ENCODE measurements around the gene OR1L6. TPM values are rescaled to one million over a fixed set of nuclear protein-coding genes. Genes with fewer than 3 reads are reported as not detected.

OR1L6 gene
- total RNA-seq: not detected in 2 replicates

DNA sequence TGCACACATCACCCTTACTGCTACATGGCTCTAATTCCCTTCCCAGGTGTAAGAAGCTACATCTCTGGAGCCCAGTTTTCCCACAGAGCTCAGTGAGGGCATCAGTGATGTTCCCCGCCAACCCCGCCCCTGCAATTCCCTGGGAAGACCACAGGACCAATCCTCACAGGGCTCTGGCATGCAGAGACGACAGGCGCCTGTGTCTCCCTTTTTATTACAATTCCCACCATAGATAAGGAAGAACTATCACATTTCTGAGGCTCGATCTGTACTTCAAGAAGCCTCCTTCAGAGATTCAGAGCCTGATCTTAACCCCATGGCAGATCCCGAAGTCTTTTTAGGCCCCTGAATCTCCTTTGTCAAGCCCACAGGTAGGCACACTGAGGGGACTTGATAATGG is at the start of gene OR1L6:
Gene OR1L6, plus strand, starts transcription at position 301 of the 400 bp plus-strand sequence. CDS start 7,545 bp downstream, outside the sequence.
- peaks cover 22% of the 10 kb centered on the region for H3K9me3 Mint-ChIP-seq
- CTCF ChIA-PET: no interaction called here
- DNase-seq (no peak), ATAC-seq (ENCODE audit: low read depth) (no peak)
- H3K4me1 Mint-ChIP-seq: no peaks in the 10 kb centered on the region
- TF ChIP-seq, protein P1, sequence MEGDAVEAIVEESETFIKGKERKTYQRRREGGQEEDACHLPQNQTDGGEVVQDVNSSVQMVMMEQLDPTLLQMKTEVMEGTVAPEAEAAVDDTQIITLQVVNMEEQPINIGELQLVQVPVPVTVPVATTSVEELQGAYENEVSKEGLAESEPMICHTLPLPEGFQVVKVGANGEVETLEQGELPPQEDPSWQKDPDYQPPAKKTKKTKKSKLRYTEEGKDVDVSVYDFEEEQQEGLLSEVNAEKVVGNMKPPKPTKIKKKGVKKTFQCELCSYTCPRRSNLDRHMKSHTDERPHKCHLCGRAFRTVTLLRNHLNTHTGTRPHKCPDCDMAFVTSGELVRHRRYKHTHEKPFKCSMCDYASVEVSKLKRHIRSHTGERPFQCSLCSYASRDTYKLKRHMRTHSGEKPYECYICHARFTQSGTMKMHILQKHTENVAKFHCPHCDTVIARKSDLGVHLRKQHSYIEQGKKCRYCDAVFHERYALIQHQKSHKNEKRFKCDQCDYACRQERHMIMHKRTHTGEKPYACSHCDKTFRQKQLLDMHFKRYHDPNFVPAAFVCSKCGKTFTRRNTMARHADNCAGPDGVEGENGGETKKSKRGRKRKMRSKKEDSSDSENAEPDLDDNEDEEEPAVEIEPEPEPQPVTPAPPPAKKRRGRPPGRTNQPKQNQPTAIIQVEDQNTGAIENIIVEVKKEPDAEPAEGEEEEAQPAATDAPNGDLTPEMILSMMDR (IDR thresholded peaks at IDR 0.05): no peak
- POLR2A ChIA-PET: no interaction called here
- peaks cover 5% of the 10 kb centered on the region for H3K27me3 Mint-ChIP-seq
- H3K36me3 Mint-ChIP-seq (ENCODE audit: low read depth): no peaks in the 10 kb centered on the region
- H3K4me3 Mint-ChIP-seq: no peak within 1 kb of the TSS
- intact Hi-C loops (cut with micrococcal nuclease): no loop called here
- H3K27ac Mint-ChIP-seq: no peak within 1 kb of the TSS

DNA sequence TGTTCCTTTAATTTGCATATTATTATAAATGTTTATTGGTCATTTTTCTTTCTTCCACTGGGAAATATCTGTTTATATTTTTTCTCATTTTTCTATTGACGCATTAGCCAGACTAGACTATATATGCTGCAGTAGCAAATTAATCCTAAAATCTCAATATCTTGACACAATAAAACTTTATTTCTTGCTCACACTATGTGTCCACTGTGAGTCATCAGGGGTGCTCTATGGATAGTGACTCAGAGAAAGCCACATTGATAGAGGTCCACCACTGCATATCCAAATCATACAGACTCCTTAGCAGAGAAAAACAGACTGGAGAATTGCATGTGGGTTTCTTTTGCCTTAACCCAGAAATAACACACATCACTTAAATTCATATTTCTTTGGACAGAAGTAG is 46.4 kb upstream of the OR1L6 start:
- Mint-ChIP-seq H3K4me1 (no peaks in the 10 kb centered on the region), H3K36me3 (ENCODE audit: low read depth) (no peaks in the 10 kb centered on the region), H3K27me3 (peaks cover 3% of the 10 kb centered on the region), H3K9me3 (peaks cover 17% of the 10 kb centered on the region), H3K4me3 (no peak overlapping the region), H3K27ac (no peak overlapping the region)
- ChIA-PET CTCF (no interaction called here), POLR2A (no interaction called here)
- DNase-seq: no peak
- TF ChIP-seq, protein P1 (IDR thresholded peaks at IDR 0.05): no peak
- intact Hi-C loops (cut with micrococcal nuclease): no loop called here
- ATAC-seq (ENCODE audit: low read depth): no peak

DNA sequence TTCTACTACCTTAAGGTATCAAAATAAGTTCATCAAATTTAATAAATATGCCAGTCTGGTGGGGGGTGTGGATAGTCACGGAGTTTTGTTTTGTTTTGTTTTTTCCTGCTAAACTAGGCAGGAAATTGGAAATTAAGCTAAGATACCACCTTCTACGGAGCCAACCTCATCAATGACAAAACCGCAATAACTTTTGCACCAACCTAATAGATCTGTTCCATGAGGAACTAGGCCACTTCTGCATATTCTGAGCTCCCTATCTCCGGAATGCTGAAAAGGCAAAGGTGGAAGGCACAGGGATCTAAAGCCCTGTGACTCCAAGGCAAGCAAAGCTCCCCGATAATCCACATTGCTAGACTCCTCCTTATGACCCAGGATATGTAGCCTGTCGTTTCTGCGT is 24.1 kb upstream of the OR1L6 start:
- Mint-ChIP-seq H3K36me3 (ENCODE audit: low read depth) (peaks cover 2% of the 10 kb centered on the region), H3K9me3 (peaks cover 20% of the 10 kb centered on the region), H3K27me3 (peaks cover 2% of the 10 kb centered on the region), H3K4me1 (no peaks in the 10 kb centered on the region), H3K27ac (no peak overlapping the region), H3K4me3 (no peak overlapping the region)
- CTCF ChIA-PET: no interaction called here
- ATAC-seq (ENCODE audit: low read depth) (no peak), DNase-seq (no peak)
- TF ChIP-seq, protein P1 (IDR thresholded peaks at IDR 0.05): no peak
- intact Hi-C loops (cut with micrococcal nuclease): no loop called here
- POLR2A ChIA-PET: no interaction called here

GRCh38 chr9:122719218-122719617 is 22.9 kb upstream of the OR1L6 start:
- intact Hi-C loops (cut with micrococcal nuclease): no loop called here
- POLR2A ChIA-PET: no interaction called here
- Mint-ChIP-seq H3K4me3 (no peak overlapping the region), H3K27me3 (peaks cover 4% of the 10 kb centered on the region), H3K27ac (no peak overlapping the region), H3K4me1 (no peaks in the 10 kb centered on the region), H3K36me3 (ENCODE audit: low read depth) (no peaks in the 10 kb centered on the region), H3K9me3 (peaks cover 29% of the 10 kb centered on the region)
- TF ChIP-seq, protein P1 (IDR thresholded peaks at IDR 0.05): no peak
- CTCF ChIA-PET: interaction anchor here (0.5 kb wide), 1 partner anchor 1039 kb away, joined by 3 read pairs; no protein-coding TSS in a partner anchor
- ATAC-seq (ENCODE audit: low read depth) (no peak), DNase-seq (no peak)

DNA sequence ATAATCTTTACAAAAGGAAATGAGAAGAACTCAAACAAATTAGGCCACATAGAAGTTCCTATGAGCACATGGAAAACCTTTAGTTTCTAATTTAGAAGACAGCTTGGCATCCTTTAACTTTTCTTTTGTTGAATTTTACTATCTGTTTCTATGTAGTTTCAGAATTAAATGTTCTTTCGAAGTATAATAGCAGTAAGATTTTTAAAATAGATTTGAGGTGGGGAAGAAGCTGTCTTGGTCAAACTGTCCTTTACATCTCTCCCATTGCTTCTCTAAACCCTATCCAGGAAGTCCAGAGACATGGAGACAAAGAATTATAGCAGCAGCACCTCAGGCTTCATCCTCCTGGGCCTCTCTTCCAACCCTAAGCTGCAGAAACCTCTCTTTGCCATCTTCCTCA is 18.4 kb upstream of the OR1L6 start, which contains the start of gene OR1L4:
Gene OR1L4, plus strand, starts transcription at position 301 of the 400 bp plus-strand sequence. Its CDS starts 0 bp downstream, at position 301.
- Mint-ChIP-seq H3K36me3 (ENCODE audit: low read depth) (peaks cover 6% of the 10 kb centered on the region), H3K27ac (no peak within 1 kb of the TSS), H3K9me3 (peaks cover 35% of the 10 kb centered on the region), H3K27me3 (peaks cover 2% of the 10 kb centered on the region), H3K4me1 (no peaks in the 10 kb centered on the region), H3K4me3 (no peak within 1 kb of the TSS)
- DNase-seq (no peak), ATAC-seq (ENCODE audit: low read depth) (no peak)
- intact Hi-C loops (cut with micrococcal nuclease): no loop called here
- ChIA-PET POLR2A (no interaction called here), CTCF (no interaction called here)
- TF ChIP-seq, protein P1 (IDR thresholded peaks at IDR 0.05): no peak
